Neural cell (in vitro differentiated cells): ENCODE results near the gene CSAD.

ENCODE experiments used
- EP300 ChIP-seq: fragments of 450-650 bp; conservative IDR thresholded peaks from 2 replicates; pipeline ENCODE4 v1.6.1; 2014; ENCODE audit warnings: antibody characterized with exemption, mild to moderate bottlenecking, moderate library complexity; ENCODE audit not compliant: poor library complexity, severe bottlenecking
- EZH2 ChIP-seq: fragments of 200-600, 300-800 bp; shearing (Covaris generic), sonication (generic); IDR thresholded peaks from 2 replicates; pipeline ENCODE4 v1.6.1; 2014; ENCODE audit warnings: antibody characterized with exemption, low read length, borderline replicate concordance, mild to moderate bottlenecking; ENCODE audit not compliant: insufficient read depth, poor library complexity, severe bottlenecking
- MXI1 ChIP-seq: fragments of 450-650 bp; conservative IDR thresholded peaks from 2 replicates; pipeline ENCODE4 v1.6.1; 2014; ENCODE audit warnings: antibody characterized with exemption, mild to moderate bottlenecking; ENCODE audit not compliant: poor library complexity, severe bottlenecking
- POLR2AphosphoS5 ChIP-seq: IDR thresholded peaks from 2 replicates; pipeline ENCODE4 v1.6.1; 2012
- RAD21 ChIP-seq: fragments of 450-650 bp; conservative IDR thresholded peaks from 2 replicates; pipeline ENCODE4 v1.6.1; 2014; ENCODE audit warnings: antibody characterized with exemption, mild to moderate bottlenecking, moderate library complexity
- TF ChIP-seq, protein P1 (sequence below): fragments of 450-650 bp; IDR thresholded peaks from 2 replicates; pipeline ENCODE4 v1.5.1; 2014; ENCODE audit warnings: antibody characterized with exemption, mild to moderate bottlenecking, moderate library complexity; ENCODE audit not compliant: poor library complexity, severe bottlenecking
- TF ChIP-seq, protein P2 (sequence below): IDR thresholded peaks from 2 replicates; pipeline ENCODE4 v1.6.1; 2012; ENCODE audit warnings: borderline replicate concordance

DNA sequence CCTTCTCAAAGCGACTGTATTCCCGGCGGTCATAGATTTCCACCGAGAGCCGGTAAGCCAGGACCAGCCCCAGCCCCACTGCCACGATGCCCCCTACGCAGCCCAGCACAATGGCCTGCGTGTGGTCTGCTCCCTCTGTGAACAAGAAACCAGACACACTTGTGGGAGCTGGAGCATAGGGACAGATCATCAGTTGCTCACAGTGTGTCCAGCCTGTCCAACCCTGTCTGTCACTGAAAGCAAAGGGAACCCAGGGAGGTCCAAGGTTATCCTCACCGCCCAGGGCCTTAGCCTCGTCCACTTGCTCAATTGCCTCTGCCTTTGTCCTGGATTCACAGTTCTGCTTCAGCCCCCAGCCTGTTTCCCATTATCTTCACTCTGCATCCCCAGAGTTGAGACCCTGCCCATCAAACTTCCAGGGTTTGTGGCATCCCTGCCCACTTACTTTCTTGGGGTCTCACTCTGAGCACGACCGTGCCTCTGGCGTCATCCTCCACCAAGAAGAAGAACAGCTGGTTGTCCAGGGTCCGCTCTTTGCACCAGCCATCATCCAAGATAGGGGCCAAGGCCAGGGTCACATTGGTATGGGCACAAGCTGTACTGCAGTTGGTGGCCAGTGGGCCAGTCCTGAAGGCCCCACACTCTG is 11.3 kb upstream of the CSAD start:
- TF ChIP-seq POLR2AphosphoS5 (no peak), EZH2 (no peak), EP300 (no peak), MXI1 (no peak), RAD21 (no peak)
- TF ChIP-seq, protein P1, sequence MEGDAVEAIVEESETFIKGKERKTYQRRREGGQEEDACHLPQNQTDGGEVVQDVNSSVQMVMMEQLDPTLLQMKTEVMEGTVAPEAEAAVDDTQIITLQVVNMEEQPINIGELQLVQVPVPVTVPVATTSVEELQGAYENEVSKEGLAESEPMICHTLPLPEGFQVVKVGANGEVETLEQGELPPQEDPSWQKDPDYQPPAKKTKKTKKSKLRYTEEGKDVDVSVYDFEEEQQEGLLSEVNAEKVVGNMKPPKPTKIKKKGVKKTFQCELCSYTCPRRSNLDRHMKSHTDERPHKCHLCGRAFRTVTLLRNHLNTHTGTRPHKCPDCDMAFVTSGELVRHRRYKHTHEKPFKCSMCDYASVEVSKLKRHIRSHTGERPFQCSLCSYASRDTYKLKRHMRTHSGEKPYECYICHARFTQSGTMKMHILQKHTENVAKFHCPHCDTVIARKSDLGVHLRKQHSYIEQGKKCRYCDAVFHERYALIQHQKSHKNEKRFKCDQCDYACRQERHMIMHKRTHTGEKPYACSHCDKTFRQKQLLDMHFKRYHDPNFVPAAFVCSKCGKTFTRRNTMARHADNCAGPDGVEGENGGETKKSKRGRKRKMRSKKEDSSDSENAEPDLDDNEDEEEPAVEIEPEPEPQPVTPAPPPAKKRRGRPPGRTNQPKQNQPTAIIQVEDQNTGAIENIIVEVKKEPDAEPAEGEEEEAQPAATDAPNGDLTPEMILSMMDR = no peak
- TF ChIP-seq, protein P2, sequence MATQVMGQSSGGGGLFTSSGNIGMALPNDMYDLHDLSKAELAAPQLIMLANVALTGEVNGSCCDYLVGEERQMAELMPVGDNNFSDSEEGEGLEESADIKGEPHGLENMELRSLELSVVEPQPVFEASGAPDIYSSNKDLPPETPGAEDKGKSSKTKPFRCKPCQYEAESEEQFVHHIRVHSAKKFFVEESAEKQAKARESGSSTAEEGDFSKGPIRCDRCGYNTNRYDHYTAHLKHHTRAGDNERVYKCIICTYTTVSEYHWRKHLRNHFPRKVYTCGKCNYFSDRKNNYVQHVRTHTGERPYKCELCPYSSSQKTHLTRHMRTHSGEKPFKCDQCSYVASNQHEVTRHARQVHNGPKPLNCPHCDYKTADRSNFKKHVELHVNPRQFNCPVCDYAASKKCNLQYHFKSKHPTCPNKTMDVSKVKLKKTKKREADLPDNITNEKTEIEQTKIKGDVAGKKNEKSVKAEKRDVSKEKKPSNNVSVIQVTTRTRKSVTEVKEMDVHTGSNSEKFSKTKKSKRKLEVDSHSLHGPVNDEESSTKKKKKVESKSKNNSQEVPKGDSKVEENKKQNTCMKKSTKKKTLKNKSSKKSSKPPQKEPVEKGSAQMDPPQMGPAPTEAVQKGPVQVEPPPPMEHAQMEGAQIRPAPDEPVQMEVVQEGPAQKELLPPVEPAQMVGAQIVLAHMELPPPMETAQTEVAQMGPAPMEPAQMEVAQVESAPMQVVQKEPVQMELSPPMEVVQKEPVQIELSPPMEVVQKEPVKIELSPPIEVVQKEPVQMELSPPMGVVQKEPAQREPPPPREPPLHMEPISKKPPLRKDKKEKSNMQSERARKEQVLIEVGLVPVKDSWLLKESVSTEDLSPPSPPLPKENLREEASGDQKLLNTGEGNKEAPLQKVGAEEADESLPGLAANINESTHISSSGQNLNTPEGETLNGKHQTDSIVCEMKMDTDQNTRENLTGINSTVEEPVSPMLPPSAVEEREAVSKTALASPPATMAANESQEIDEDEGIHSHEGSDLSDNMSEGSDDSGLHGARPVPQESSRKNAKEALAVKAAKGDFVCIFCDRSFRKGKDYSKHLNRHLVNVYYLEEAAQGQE = no peak
